ENCODE data around the gene TSPYL4. TPM values are rescaled to one million over a fixed set of nuclear protein-coding genes. Genes with fewer than 3 reads are reported as not detected.

TSPYL4 gene
- total RNA-seq, 1 donor from 2014 or later = 25.8 TPM

- Mint-ChIP-seq H3K4me1 (ENCODE audit: low read depth, unreplicated experiment) (peaks cover 20% of the 10 kb centered on the region), H3K4me3 (ENCODE audit: unreplicated experiment) (no peak overlapping the region), H3K27me3 (ENCODE audit: low read depth, unreplicated experiment) (no peaks in the 10 kb centered on the region), H3K9me3 (ENCODE audit: unreplicated experiment) (peaks cover 2% of the 10 kb centered on the region), H3K36me3 (ENCODE audit: low read depth, unreplicated experiment) (peaks cover 1% of the 10 kb centered on the region), H3K27ac (ENCODE audit: unreplicated experiment) (no peak overlapping the region)
- no peak overlapping the region for H2AFZ ChIP-seq (ENCODE audit: low read depth, low read length)
- peaks cover 41% of the 10 kb centered on the region for H3K4me1 ChIP-seq (ENCODE audit: insufficient read depth, low read length)
- H4K20me1 ChIP-seq (ENCODE audit: insufficient read depth, low read length) = peaks cover 4% of the 10 kb centered on the region
- H3K36me3 ChIP-seq (ENCODE audit: insufficient read depth, low read length) = no peaks in the 10 kb centered on the region
- peak overlapping the region; percentile 91 for H3K4me3 ChIP-seq (ENCODE audit: insufficient read depth, low read depth, low read length)
- H3K9ac ChIP-seq (ENCODE audit: low read length) = peak overlapping the region; percentile 96
- FAIRE-seq (no peak), DNase-seq (ENCODE audit: low read depth) (no peak)
- H3K79me2 ChIP-seq (ENCODE audit: insufficient read depth, low read length) = peaks cover 57% of the 10 kb centered on the region
- peak overlapping the region; percentile 85 for H3K4me2 ChIP-seq (ENCODE audit: low read length)
- TF ChIP-seq CTCF (IDR thresholded peaks at IDR 0.05; ENCODE audit: insufficient read depth, low read depth, low read length) (no peak), EZH2 (IDR thresholded peaks at IDR 0.05; ENCODE audit: insufficient read depth, low read length) (no peak)
- H3K27me3 ChIP-seq (ENCODE audit: insufficient read depth, low read length) = no peaks in the 10 kb centered on the region
- H3K9me3 ChIP-seq (ENCODE audit: insufficient read depth, low read depth, low read length) = no peaks in the 10 kb centered on the region
- H3K27ac ChIP-seq (ENCODE audit: low read depth, low read length) = peak overlapping the region; percentile 98
Measured at GRCh38 chr6:116254297-116255056, 602 bp upstream of the TSPYL4 start.

GRCh38 chr6:116253188-116253504 is 729 bp downstream of the TSPYL4 start:
- no peak overlapping the region for H3K4me3 Mint-ChIP-seq (ENCODE audit: unreplicated experiment)
- no peaks in the 10 kb centered on the region for H3K27me3 Mint-ChIP-seq (ENCODE audit: low read depth, unreplicated experiment)
- H3K27ac ChIP-seq (ENCODE audit: low read depth, low read length) = peak overlapping the region; percentile 98
- no peak for FAIRE-seq
- no peak for DNase-seq (ENCODE audit: low read depth)
- H3K9me3 Mint-ChIP-seq (ENCODE audit: unreplicated experiment) = peaks cover 2% of the 10 kb centered on the region
- no peaks in the 10 kb centered on the region for H3K9me3 ChIP-seq (ENCODE audit: insufficient read depth, low read depth, low read length)
- H3K27me3 ChIP-seq (ENCODE audit: insufficient read depth, low read length) = no peaks in the 10 kb centered on the region
- peaks cover 4% of the 10 kb centered on the region for H4K20me1 ChIP-seq (ENCODE audit: insufficient read depth, low read length)
- peaks cover 41% of the 10 kb centered on the region for H3K4me1 ChIP-seq (ENCODE audit: insufficient read depth, low read length)
- H3K27ac Mint-ChIP-seq (ENCODE audit: unreplicated experiment) = no peak overlapping the region
- peak overlapping the region; percentile 71 for H2AFZ ChIP-seq (ENCODE audit: low read depth, low read length)
- TF ChIP-seq EZH2 (IDR thresholded peaks at IDR 0.05; ENCODE audit: insufficient read depth, low read length) (no peak), CTCF (IDR thresholded peaks at IDR 0.05; ENCODE audit: insufficient read depth, low read depth, low read length) (no peak)
- peaks cover 71% of the 10 kb centered on the region for H3K79me2 ChIP-seq (ENCODE audit: insufficient read depth, low read length)
- no peaks in the 10 kb centered on the region for H3K36me3 Mint-ChIP-seq (ENCODE audit: low read depth, unreplicated experiment)
- peak overlapping the region; percentile 96 for H3K9ac ChIP-seq (ENCODE audit: low read length)
- H3K4me2 ChIP-seq (ENCODE audit: low read length) = peak overlapping the region; percentile 85
- H3K4me1 Mint-ChIP-seq (ENCODE audit: low read depth, unreplicated experiment) = peaks cover 27% of the 10 kb centered on the region
- no peaks in the 10 kb centered on the region for H3K36me3 ChIP-seq (ENCODE audit: insufficient read depth, low read length)
- H3K4me3 ChIP-seq (ENCODE audit: insufficient read depth, low read depth, low read length) = peak overlapping the region; percentile 91
